HG03469 (cell line): Measurements from ENCODE around the gene NEO1.

ENCODE experiments used
- ATAC-seq: cut with Tn5 transposase; IDR thresholded peaks from one replicate; pipeline ENCODE4 v1.9.1; 2021; ENCODE audit warnings: mild to moderate bottlenecking, moderate library complexity, moderate number of reproducible peaks; ENCODE audit not compliant: unreplicated experiment

Gene NEO1

GRCh38 chr15:73051807-73052652 lies at the start of gene NEO1:
NEO1 (plus strand) TSS chr15:73052463; CDS start chr15:73052676, 213 bp downstream.
- ATAC-seq = no peak

GRCh38 chr15:73004462-73004861 lies 47.8 kb upstream of the NEO1 start:
- ATAC-seq = no peak

GRCh38 chr15:73005032-73005431 lies 47.2 kb upstream of the NEO1 start:
- no peak for ATAC-seq

DNA sequence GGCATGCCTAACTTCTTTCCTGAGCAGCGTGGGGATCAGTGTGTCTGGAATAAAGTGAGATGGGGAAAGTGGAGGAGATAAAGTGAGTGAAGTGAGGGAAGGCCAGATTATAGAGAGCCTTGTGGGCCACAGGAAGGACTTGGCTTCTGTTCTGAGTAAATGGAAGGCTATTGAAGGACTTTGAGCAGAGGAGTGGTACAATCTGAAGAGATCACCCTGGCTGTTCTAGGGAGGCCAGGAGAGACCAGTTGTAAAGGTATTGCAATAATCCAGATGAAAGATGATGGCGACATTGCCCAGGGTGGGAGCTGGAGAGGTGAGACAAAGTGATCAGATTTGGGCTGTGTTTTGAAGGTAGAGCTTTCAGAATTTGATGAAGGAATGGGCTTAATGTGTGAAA lies 46.8 kb upstream of the NEO1 start:
- ATAC-seq = no peak

DNA sequence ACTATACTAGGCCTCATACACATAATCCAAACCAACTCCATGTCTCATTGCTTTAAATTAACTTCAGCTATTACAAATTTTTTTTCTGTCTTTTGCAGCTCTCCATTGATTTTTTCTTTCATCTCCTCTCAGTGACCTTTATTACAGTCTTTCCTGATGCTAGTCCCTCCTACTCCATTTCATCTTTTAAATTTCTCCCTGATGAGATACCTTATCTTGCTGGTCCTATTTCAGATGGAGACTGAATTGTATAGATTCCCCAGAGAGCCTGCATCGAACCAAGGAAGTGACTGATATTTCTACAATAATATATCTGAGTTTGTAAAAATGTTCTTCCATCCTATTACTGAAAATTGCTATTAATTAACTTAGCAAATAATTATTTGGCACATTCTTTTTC lies 45.7 kb upstream of the NEO1 start:
- ATAC-seq = no peak

DNA sequence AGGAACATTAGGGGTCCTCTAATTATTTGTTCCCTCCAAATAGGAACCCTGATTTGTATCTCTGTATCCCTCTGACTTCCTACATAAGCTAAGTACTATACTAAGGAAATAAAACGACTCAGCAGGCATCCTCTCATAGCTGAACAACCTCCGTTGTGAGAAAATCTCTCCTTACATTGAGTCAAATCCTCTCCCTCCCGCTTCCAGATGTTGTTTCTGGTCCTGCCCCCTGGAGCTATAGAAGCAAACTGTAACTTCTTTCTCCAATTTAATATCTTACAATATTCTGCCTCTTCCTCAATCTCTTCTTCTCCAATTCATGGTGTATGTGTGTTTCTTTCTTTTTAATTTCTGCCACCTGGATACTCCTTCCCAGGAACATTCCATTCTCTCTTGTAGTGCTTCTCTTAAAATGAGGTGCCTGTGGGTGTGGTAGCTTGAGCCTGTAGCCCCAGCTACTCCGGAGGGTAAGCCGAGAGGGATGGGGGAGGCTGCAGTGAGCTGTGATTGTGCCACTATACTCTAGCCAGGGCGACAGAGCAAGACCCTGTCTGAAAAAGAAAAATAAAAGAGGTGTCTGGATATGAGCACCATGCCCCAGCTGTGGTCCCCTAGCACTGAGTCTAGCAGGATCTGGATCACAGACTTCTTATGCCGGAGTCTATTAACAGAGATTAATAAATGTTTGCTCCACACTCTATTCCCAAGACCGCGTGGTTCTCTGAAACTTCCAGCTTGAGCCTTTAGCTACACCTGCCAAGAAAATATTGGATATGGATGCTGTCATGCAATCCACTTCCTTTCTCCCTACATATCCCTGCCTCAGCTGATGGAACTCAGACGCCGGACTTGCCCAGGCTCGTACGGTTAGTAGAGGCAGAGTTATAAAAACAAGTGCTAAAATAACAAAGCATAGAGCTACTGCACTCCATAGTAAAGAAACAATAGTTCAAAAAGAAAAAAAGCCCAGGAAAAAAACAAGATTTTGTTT lies 42.9 kb upstream of the NEO1 start:
- no peak for ATAC-seq

- ATAC-seq = no peak
Measured at GRCh38 chr15:73010154-73011152, 41.8 kb upstream of the NEO1 start.

DNA sequence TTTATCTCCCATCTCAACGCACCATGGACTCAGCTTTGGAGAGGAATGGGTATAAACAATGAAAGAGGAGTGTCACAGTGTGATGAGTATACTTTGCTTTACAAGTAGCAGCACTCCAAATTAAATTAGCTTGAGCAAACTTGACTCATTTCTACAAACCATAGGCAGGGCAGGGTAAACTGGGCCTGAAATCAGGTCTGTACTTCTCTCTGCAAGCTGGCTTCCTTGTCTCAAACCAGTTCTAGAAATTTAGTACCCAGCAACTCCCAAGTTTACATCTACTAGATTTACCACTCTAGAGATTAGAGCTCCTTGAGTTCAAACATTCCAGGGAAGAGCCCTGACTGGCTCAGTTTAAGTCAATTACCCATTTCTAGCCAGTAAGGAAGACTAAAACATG lies 37.4 kb upstream of the NEO1 start:
- no peak for ATAC-seq

- no peak for ATAC-seq
Measured at GRCh38 chr15:73015493-73015892, 36.8 kb upstream of the NEO1 start.

DNA sequence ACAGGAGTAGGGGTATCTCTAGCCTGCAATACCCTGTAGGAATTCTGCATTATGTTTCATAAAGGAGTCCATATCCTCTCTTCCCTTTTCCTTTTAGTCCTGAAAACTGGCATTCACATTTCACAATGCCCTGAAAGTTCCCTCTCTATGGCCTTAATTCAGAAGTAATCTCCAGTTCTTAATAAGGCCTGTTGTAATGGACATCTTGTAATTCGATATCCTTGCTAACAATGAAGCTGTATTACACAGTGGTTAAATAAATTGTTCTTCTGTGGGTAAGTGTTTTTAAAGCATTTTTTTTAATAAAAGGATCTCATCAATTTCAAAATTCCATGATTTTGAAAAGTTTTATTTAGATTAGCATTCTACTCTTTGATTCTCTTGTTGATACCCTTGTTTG lies 34.3 kb upstream of the NEO1 start:
- no peak for ATAC-seq

DNA sequence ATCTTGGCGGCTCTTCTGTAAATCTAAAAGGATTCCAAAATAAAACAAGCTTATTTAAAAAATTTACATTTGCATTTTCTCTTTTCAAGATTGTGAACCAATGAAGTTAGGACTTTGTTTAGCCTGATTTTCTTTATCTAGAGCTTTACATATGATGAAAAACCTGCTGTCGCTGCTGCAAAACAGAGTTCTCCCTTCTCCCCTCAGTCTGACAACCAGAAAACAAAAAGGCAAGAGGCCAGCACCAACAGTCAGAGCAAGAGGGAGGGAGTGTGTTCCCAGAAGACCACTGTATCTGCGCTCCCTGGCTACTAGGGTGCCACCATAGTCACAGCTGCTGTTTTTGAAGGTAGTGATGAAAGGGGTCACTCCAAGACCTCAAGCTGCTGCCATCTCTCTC lies 33.1 kb upstream of the NEO1 start:
- ATAC-seq = no peak

DNA sequence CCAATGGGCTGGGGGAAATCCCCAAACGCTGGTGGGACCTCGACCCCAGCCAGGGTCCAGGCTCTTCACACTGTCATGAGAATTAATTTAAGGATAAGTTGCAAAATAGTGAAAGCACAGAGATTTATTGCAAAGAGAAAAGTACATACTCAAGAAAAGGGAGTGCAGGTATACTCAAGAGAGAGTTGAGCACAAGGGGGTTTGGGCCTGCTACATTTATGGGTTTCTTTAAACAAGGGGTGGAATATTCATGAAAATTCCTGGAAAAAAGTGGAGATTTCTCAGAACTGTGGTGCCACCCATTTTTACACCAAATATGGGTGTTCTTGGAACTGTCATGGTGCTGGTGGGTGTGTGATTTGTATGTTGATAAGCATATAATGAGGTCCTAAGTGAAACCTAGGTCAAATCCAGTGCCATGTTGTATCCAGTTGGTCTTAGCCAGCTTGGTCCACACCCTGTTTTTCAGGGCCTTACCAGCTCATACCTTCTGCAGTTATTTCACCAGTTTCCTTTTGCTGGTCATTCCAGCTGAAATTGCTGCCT lies 32.6 kb upstream of the NEO1 start:
- ATAC-seq = no peak

- no peak for ATAC-seq
Measured at GRCh38 chr15:73021139-73021621, 31.1 kb upstream of the NEO1 start.

GRCh38 chr15:73022161-73022560 lies 30.1 kb upstream of the NEO1 start:
- ATAC-seq = no peak

- ATAC-seq = no peak
Measured at GRCh38 chr15:73023071-73023470, 29.2 kb upstream of the NEO1 start.

DNA sequence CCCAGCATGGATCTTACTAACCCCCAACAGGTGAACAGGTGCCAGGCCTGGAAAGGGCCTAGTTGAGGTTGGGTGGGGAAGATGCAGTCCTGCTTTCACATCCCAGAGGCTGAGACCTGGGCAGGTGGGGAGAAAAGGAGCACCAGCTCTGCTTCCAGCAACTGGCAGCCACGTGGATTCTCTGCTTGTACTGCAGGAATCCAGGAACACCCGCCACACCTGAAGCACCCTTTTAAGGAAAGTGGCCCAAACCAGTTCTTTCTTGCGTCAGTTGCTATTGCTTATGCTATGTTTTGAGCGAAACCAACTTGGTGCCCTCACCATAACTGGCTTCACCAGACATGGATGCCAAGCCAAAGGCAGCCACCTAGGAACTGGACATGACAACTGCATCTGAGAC lies 28.1 kb upstream of the NEO1 start:
- ATAC-seq = no peak

- no peak for ATAC-seq
Measured at GRCh38 chr15:73026511-73027054, 25.7 kb upstream of the NEO1 start.

DNA sequence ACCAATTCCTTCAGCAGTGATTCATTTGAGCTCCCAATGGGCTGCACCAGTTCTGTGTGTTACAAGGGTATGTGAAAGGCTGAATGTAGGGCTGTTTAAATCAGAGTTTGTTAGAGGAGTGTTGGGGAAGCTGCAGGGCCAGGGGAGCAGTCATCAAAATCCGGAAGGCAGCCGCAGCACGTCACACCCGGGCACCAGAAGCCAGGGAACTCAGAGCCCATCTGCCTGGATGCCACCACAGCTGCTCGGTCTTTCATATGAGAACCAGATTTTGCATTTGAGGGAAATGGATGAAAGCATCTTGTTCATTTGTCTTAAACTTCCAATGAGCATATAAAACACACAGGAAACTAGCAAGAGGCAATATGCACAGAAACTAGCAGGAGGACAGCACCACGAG lies 24.2 kb upstream of the NEO1 start:
- ATAC-seq = no peak

- ATAC-seq = no peak
Measured at GRCh38 chr15:73028831-73029451, 23.3 kb upstream of the NEO1 start.
